Tibial artery (tissue), 4 donors: ENCODE measurements around the gene ERVFRD-1.

Source experiments
- DNase-seq, 2 donors: peaks; one replicate each; pipeline ENCODE4 v3.0.0-alpha.2; 2019
- H3K27ac ChIP-seq, 2 donors: fragments of 200-600 bp; sonication (generic) in 1 of 2; 1 replicate in 1 of 2; 2 replicates in 1 of 2; pipeline ENCODE4 v1.5.1; 2018 to 2019; ENCODE audit warnings: mild to moderate bottlenecking in 1 of 2
- H3K27me3 ChIP-seq, 2 donors: fragments of 200-600 bp; sonication (generic) in 1 of 2; one replicate each; pipeline versions ENCODE4 v1.5.1 to v1.6.0; 2016 to 2019
- H3K36me3 ChIP-seq, 3 donors: fragments of 200-600 bp; sonication (generic) in 2 of 3; one replicate each; pipeline ENCODE4 v1.5.1; 2016 to 2019; ENCODE audit warnings: mild to moderate bottlenecking in 2 of 3
- H3K4me1 ChIP-seq, 4 donors: fragments of 200-600 bp; sonication (generic) in 2 of 4; 1 replicate in 3 of 4; 2 replicates in 1 of 4; pipeline ENCODE4 v1.5.1; 2016 to 2019
- H3K4me3 ChIP-seq, 2 donors: fragments of 200-600 bp; sonication (generic) in 1 of 2; 1 replicate in 1 of 2; 2 replicates in 1 of 2; pipeline ENCODE4 v1.5.1; 2018 to 2019; ENCODE audit warnings: mild to moderate bottlenecking in 2 of 2
- H3K9me3 ChIP-seq, 3 donors: fragments of 200-600 bp; sonication (generic) in 1 of 3; one replicate each; pipeline ENCODE4 v1.5.1; 2016 to 2019
- intact Hi-C: fragments of 100-400 bp; cut with DNase I; formaldehyde crosslinking; loops from one replicate; pipeline ENCODE4 v1.15.0; 2023; ENCODE audit warnings: low total_unique reads
- TF ChIP-seq, protein P1 (sequence below), 2 experiments: fragments of 200-600 bp in 1 of 2; fragments of 450-650 bp in 1 of 2; IDR thresholded peaks; one replicate each; pipeline ENCODE4 v1.5.1; 2017 to 2019; ENCODE audit warnings: antibody characterized with exemption in 2 of 2, mild to moderate bottlenecking in 1 of 2, moderate library complexity in 1 of 2

The ERVFRD-1 gene

DNA sequence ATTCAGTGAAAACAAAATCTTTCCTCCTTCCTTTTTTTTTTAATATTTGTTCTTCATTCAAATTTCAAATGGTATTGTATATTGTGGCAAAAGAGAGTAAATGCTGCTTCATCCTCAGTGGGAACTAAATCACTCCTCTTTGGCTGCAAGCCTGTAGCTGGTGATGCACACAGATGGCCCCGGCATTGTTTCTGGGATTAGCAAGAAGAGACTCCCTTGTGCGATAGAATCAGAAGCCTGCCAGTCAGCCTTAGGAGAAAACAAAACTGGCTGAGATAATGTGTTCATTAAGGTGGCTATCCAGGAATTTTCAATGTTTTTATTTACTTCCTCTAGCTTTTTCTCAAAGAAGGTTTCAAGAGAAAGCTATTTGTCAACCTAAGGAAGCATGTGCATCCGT, 46.7 kb downstream of the ERVFRD-1 start:
- DNase-seq: no peak
- Histone ChIP-seq H3K36me3 (no peaks in the 10 kb centered on the region), H3K27me3 (no peaks in the 10 kb centered on the region), H3K4me1 (no peaks in the 10 kb centered on the region), H3K9me3 (no peaks in the 10 kb centered on the region), H3K27ac (no peak overlapping the region), H3K4me3 (no peak overlapping the region)
- TF ChIP-seq, protein P1, sequence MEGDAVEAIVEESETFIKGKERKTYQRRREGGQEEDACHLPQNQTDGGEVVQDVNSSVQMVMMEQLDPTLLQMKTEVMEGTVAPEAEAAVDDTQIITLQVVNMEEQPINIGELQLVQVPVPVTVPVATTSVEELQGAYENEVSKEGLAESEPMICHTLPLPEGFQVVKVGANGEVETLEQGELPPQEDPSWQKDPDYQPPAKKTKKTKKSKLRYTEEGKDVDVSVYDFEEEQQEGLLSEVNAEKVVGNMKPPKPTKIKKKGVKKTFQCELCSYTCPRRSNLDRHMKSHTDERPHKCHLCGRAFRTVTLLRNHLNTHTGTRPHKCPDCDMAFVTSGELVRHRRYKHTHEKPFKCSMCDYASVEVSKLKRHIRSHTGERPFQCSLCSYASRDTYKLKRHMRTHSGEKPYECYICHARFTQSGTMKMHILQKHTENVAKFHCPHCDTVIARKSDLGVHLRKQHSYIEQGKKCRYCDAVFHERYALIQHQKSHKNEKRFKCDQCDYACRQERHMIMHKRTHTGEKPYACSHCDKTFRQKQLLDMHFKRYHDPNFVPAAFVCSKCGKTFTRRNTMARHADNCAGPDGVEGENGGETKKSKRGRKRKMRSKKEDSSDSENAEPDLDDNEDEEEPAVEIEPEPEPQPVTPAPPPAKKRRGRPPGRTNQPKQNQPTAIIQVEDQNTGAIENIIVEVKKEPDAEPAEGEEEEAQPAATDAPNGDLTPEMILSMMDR (IDR thresholded peaks at IDR 0.05): no peak
- intact Hi-C loops: loop anchor here (10.0 kb wide), 1 partner anchor 110 kb away; no protein-coding TSS in a partner anchor

DNA sequence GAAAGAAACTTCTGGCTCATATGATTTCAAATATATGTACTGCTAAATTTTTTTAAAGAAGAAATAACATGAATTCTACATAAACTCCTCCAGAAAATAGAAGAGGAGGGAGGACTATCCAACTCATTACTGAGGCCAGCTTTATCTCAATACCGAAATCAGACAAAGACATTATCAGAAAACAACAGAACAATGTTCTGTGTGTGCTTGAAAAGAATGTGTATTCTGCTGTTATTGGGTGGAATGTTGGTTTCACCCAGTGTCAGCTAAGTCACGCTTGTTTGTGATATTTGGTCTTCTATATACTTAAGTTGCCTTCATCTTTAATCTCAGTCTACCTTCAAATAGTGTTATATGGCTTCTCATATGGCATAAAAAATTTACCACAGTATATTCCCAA, 48.8 kb downstream of the ERVFRD-1 start:
- TF ChIP-seq, protein P1 (IDR thresholded peaks at IDR 0.05): no peak
- Histone ChIP-seq H3K9me3 (no peaks in the 10 kb centered on the region), H3K36me3 (no peaks in the 10 kb centered on the region), H3K27me3 (no peaks in the 10 kb centered on the region), H3K4me3 (no peak overlapping the region), H3K4me1 (no peaks in the 10 kb centered on the region), H3K27ac (no peak overlapping the region)
- intact Hi-C loops: loop anchor here (10.0 kb wide), 1 partner anchor 108 kb away; no protein-coding TSS in a partner anchor
- no peak for DNase-seq

DNA sequence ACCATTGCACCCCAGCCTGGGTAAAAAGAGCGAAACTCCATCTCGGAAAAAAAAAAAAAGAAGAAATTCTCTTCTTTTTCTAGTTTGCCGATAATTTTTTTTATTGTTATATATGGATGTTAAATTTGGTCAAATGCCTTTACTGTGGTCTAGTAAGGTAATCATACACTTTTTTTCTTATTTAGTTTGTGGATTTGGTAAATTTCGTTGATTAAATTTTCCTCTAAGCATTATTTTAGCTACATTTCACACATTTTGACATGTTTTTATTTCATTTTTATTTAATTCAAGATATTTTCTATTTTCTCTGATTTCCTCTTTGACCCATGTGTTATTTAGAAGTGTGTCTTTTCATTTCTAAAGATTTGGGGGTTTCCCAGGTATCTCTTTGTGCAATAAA, 49.4 kb downstream of the ERVFRD-1 start:
- intact Hi-C loops: loop anchor here (10.0 kb wide), 1 partner anchor 107 kb away; no protein-coding TSS in a partner anchor
- TF ChIP-seq, protein P1 (IDR thresholded peaks at IDR 0.05): no peak
- no peak for DNase-seq
- Histone ChIP-seq H3K9me3 (no peaks in the 10 kb centered on the region), H3K36me3 (no peaks in the 10 kb centered on the region), H3K4me1 (no peaks in the 10 kb centered on the region), H3K27me3 (no peaks in the 10 kb centered on the region), H3K27ac (no peak overlapping the region), H3K4me3 (no peak overlapping the region)

DNA sequence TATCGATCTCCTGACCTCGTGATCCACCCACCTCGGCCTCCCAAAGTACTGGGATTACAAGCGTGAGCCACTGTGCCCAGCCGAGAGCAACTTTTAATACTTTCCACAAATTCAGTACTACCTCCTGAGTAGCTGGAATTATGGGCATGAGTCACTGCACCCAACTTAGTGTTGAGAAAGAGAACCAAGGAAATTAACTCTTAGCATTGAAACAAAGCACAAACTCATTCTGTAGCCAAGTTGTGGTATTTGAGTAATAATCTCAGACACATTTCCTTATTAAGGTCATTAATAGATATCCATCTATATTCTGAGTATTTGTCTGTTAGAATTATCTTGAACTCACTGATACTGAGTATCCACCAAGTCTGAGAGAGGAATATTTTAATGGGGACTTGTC, 53.1 kb downstream of the ERVFRD-1 start:
- Histone ChIP-seq H3K36me3 (no peaks in the 10 kb centered on the region), H3K4me3 (no peak overlapping the region), H3K9me3 (no peaks in the 10 kb centered on the region), H3K27me3 (no peaks in the 10 kb centered on the region), H3K27ac (no peak overlapping the region), H3K4me1 (no peaks in the 10 kb centered on the region)
- intact Hi-C loops: no loop called here
- DNase-seq: no peak
- TF ChIP-seq, protein P1 (IDR thresholded peaks at IDR 0.05): no peak

DNA sequence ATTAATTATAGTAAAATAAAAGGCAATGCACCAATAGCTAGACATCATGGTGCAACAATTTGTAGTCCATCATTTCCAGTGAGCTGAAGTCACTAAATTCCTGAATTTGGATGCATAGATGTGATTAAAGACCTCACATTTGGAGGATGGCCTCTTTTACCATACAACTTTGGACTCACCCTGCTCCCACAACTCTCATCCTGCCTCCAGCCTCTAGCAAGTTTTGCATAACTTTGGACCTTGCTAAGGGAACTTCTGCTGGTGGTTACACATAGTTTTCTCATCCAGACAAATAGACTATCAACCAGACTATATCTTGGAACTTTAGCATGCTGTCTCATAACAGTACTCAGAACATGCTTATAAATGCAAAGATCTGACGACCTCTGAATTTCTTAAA, 54.7 kb downstream of the ERVFRD-1 start:
- Histone ChIP-seq H3K36me3 (no peaks in the 10 kb centered on the region), H3K4me3 (no peak overlapping the region), H3K4me1 (no peaks in the 10 kb centered on the region), H3K9me3 (no peaks in the 10 kb centered on the region), H3K27me3 (peaks cover 0 to 2% of the 10 kb centered on the region in 2 donors), H3K27ac (no peak overlapping the region)
- intact Hi-C loops: no loop called here
- DNase-seq: no peak
- TF ChIP-seq, protein P1 (IDR thresholded peaks at IDR 0.05): no peak

DNA sequence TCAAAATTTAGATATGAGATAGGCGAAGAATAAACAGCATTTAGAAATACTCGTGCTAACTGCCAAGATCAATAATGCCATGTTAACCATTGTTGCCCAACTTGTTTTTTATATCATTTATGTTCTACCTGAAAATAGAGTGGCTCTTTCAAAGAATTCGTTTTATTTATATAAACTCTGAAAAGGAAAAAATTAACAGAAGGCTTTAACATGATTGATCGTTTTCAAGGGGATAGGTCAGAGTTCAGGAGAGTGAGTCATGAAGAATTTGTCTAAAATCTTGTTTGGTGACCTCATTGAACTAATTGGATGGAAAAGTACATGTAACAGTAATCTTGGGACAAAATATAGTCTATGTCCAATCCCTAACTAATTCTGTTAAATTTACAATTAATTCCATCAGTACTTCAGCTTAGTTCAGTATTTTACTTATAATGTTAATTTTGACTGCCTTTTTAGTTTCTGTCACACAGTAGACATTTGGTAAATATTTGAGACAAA, 56.3 kb downstream of the ERVFRD-1 start:
- H3K4me1 ChIP-seq: no peaks in the 10 kb centered on the region
- no peak overlapping the region for H3K4me3 ChIP-seq
- no peaks in the 10 kb centered on the region for H3K36me3 ChIP-seq
- DNase-seq: no peak
- H3K9me3 ChIP-seq: no peaks in the 10 kb centered on the region
- H3K27me3 ChIP-seq: peaks cover 0 to 9% of the 10 kb centered on the region in 2 donors
- TF ChIP-seq, protein P1 (IDR thresholded peaks at IDR 0.05): no peak
- H3K27ac ChIP-seq: no peak overlapping the region
- intact Hi-C loops: no loop called here
